H7 (cell line): ENCODE results near the gene PATL2. TPM values are rescaled to one million over a fixed set of nuclear protein-coding genes. Genes with fewer than 3 reads are reported as not detected.
A peak's percentile ranks its signal among the peaks of the same experiment; 100 is the strongest.
"Not testable (repeated sequence)": the region's sequence is repeated elsewhere in the genome, so short reads cannot be mapped to it uniquely, and the experiment has no call there.

Experiments used
- DNase-seq: peaks from one replicate; pipeline ENCODE4 v3.0.0; 2012
- H3K27me3 ChIP-seq: 2 replicates; pipeline ENCODE4 v1.6.0; 2011; ENCODE audit warnings: mild to moderate bottlenecking, low read length; ENCODE audit not compliant: control insufficient read depth, insufficient read depth
- H3K36me3 ChIP-seq: replicated peaks from 2 replicates; pipeline ENCODE4 v1.5.1; 2011; ENCODE audit warnings: low read length; ENCODE audit not compliant: control insufficient read depth, insufficient read depth
- H3K4me3 ChIP-seq: 2 replicates; pipeline ENCODE4 v1.5.1; 2011; ENCODE audit warnings: low read depth, mild to moderate bottlenecking, control low read depth, low read length, moderate library complexity; ENCODE audit not compliant: insufficient read depth
- total RNA-seq: library from RNA; depleted of rRNA; stranded (reverse); fragments of >200 nt; shearing (Covaris generic); gene quantifications from 2 replicates; pipeline ENCODE4 v1.2.3, GENCODE V29; 2014

PATL2 gene
- total RNA-seq, 1 experiment from 2014 or later = 0.24 TPM

- peak; percentile 8 for DNase-seq
- H3K36me3 ChIP-seq = no peaks in the 10 kb centered on the region
- no peaks in the 10 kb centered on the region for H3K27me3 ChIP-seq
- H3K4me3 ChIP-seq = no peak overlapping the region
These were observed 15.7 kb upstream of the PATL2 start for GRCh38 chr15:44726568-44727484.

- Histone ChIP-seq H3K27me3 (no peaks in the 10 kb centered on the region), H3K36me3 (no peaks in the 10 kb centered on the region), H3K4me3 (no peak overlapping the region)
- DNase-seq = no peak
These were observed 15.0 kb upstream of the PATL2 start for GRCh38 chr15:44726136-44726535.

- no peak overlapping the region for H3K4me3 ChIP-seq
- H3K27me3 ChIP-seq = no peaks in the 10 kb centered on the region
- H3K36me3 ChIP-seq = peaks cover 3% of the 10 kb centered on the region
- DNase-seq = no peak
These were observed 10.9 kb upstream of the PATL2 start for GRCh38 chr15:44722011-44722410.

- H3K27me3 ChIP-seq = no peaks in the 10 kb centered on the region
- H3K4me3 ChIP-seq = no peak overlapping the region
- DNase-seq = no peak
- peaks cover 9% of the 10 kb centered on the region for H3K36me3 ChIP-seq
These were observed 9.5 kb upstream of the PATL2 start for GRCh38 chr15:44720460-44721176.

- not testable (repeated sequence) for H3K4me3 ChIP-seq, DNase-seq, H3K36me3 ChIP-seq, H3K27me3 ChIP-seq
These were observed 8.9 kb upstream of the PATL2 start for GRCh38 chr15:44720000-44720435.

GRCh38 chr15:44719293-44719999 is 8.3 kb upstream of the PATL2 start:
- H3K36me3 ChIP-seq = peaks cover 9% of the 10 kb centered on the region
- H3K27me3 ChIP-seq = no peaks in the 10 kb centered on the region
- H3K4me3 ChIP-seq = no peak overlapping the region
- no peak for DNase-seq

GRCh38 chr15:44718927-44719292 is 7.8 kb upstream of the PATL2 start:
- H3K27me3 ChIP-seq = no peaks in the 10 kb centered on the region
- no peak for DNase-seq
- no peak overlapping the region for H3K4me3 ChIP-seq
- H3K36me3 ChIP-seq = peaks cover 9% of the 10 kb centered on the region

GRCh38 chr15:44718180-44718926 is 7.2 kb upstream of the PATL2 start:
- no peak for DNase-seq
- H3K27me3 ChIP-seq = no peaks in the 10 kb centered on the region
- peaks cover 9% of the 10 kb centered on the region for H3K36me3 ChIP-seq
- no peak overlapping the region for H3K4me3 ChIP-seq

- peaks cover under 1% of the 10 kb centered on the region; the same call in 1 of the 2 replicates for H3K27me3 ChIP-seq
- DNase-seq = no peak
- no peak overlapping the region for H3K4me3 ChIP-seq
- H3K36me3 ChIP-seq = peaks cover 9% of the 10 kb centered on the region
These were observed 6.0 kb upstream of the PATL2 start for GRCh38 chr15:44716983-44717602.

GRCh38 chr15:44715797-44716334 is 4.7 kb upstream of the PATL2 start:
- Histone ChIP-seq H3K36me3 (peaks cover 9% of the 10 kb centered on the region), H3K4me3 (no peak overlapping the region), H3K27me3 (peaks cover 6% of the 10 kb centered on the region)
- no peak for DNase-seq

- no peak overlapping the region for H3K4me3 ChIP-seq
- DNase-seq = no peak
- peaks cover 6% of the 10 kb centered on the region for H3K27me3 ChIP-seq
- H3K36me3 ChIP-seq = peaks cover 9% of the 10 kb centered on the region
These were observed 4.1 kb upstream of the PATL2 start for GRCh38 chr15:44715142-44715796.

GRCh38 chr15:44713006-44713966 is 2.2 kb upstream of the PATL2 start:
- Histone ChIP-seq H3K27me3 (peaks cover 6% of the 10 kb centered on the region), H3K4me3 (no peak overlapping the region; the same call in 1 of the 2 replicates), H3K36me3 (peaks cover 8% of the 10 kb centered on the region)
- DNase-seq = peak; percentile 40
